ENCODE results near the gene DIAPH3.

The DIAPH3 gene

GRCh38 chr13:59715611-59716010 is 448.1 kb downstream of the DIAPH3 start:
- no peak for DNase-seq (ENCODE audit: low read depth)

- DNase-seq (ENCODE audit: low read depth), result no peak
Observed at GRCh38 chr13:59710996-59711701, 452.6 kb downstream of the DIAPH3 start.

DNA sequence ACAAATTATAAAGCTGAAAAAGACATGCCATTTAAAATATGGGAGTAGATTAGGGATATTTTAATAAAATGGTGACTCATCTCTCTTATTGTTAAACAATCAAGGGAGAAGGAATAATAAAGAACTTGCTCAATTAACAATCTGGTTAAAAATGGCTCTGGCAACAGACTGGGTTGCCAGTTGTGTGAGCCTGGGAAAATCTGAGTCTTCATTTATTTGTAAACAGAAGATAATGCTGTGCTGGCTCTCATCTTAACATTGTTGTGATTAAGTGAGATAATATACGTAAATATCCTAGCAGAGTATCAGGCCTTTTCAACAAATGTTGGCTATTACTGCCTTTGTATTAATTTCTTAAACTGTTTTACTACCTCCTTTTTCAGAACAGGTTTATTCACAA is 453.3 kb downstream of the DIAPH3 start:
- DNase-seq (ENCODE audit: low read depth), result no peak

GRCh38 chr13:59706101-59706976 is 457.4 kb downstream of the DIAPH3 start:
- no peak for DNase-seq (ENCODE audit: low read depth)

GRCh38 chr13:59702269-59702668 is 461.5 kb downstream of the DIAPH3 start:
- DNase-seq (ENCODE audit: low read depth), result no peak

DNA sequence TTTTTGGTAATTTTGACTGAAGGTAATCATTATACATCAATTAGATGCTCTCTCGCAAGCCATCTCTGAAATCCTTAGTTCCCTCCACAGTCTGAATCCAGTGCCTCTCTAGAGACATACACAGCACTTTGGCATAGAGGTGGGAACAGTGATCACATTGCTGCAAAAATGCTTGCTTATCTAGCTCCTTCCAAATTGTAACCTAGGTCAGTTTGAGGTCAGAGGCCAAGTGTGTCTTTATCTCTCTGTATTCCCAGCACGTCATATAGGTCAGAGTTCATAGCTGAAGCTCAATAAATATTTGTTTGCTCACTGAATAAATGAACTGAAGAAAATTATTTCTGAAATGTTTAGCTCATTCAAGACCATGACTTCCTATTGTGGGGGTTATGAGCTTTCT is 462.5 kb downstream of the DIAPH3 start:
- DNase-seq (ENCODE audit: low read depth), result no peak

- DNase-seq (ENCODE audit: low read depth), result no peak
Observed at GRCh38 chr13:59700281-59700680, 463.4 kb downstream of the DIAPH3 start.

GRCh38 chr13:59696271-59696670 is 467.5 kb downstream of the DIAPH3 start:
- DNase-seq (ENCODE audit: low read depth), result no peak

DNA sequence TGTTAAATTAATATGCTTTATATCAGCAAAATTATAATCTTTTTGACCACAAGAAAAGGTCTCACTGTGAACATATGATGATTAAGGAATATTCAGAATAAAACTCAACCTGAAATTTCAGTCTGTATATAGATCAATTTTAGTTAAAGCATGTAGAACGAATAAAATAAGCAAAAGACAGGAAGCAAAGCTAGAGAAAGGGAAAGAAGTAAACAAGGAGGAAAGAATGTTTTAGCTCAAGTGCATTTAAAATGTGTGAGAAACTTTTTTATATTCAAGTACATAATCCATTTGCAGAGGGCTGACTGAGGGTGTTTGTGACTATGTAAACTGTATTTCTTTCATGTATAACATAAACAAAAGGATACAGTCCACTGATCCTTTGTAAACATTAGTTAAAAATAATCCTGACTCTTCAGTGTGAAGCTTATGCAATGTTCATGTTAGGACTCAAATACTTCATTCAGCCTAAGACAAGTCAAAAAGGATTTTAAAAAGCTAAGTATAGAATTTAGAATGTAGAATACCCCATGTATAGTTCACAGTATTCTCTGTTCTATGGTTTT is 472.1 kb downstream of the DIAPH3 start:
- DNase-seq (ENCODE audit: low read depth), result no peak

DNA sequence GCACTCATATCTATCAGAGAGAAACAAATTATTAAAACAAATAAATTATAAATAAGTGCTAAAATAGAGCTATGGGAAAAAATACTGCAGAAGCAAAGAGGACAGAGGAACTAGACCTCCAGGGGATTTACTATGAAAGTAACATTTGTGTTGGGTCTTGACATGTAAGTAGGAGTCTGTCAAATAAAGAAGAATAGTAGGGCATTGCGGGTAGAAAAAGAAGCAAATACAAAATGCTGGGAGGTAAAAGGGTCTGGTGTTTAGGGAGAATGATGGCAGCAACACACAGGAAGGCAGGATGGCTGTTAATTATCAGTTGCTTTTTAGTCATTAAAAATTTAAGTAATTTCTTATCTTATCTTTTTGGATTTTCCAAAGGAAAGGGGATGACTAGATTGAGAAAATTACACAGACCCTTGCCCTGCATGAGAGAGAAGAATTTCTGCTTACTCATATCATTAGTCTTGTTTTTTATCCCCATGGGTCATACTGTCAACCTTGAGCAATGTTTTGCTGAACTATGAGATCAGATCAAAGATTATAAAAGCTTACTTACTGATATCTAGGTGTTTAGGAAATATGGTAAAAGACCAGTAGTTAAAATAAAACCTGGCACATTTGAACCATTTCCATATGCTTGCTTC is 472.7 kb downstream of the DIAPH3 start:
- no peak for DNase-seq (ENCODE audit: low read depth)

DNA sequence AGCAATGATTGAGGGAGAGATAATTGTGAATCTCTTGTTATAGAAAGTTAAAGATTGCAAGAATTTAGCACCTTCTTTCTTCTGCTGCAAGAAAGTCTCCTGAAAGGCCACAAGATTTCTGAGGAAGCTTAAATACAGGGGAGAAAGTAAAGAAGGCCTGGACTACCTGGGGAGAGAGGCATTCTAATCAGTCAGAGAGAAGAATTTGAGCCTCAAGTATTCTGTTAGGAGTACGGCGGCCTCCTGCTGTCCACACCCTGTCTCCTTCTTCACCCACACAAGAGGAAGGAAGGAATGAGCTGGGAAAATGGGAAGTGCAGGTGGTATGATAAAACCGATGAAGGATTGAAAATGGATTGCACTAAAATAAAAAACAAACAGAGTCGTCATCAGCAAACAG is 474.7 kb downstream of the DIAPH3 start:
- no peak for DNase-seq (ENCODE audit: low read depth)

DNA sequence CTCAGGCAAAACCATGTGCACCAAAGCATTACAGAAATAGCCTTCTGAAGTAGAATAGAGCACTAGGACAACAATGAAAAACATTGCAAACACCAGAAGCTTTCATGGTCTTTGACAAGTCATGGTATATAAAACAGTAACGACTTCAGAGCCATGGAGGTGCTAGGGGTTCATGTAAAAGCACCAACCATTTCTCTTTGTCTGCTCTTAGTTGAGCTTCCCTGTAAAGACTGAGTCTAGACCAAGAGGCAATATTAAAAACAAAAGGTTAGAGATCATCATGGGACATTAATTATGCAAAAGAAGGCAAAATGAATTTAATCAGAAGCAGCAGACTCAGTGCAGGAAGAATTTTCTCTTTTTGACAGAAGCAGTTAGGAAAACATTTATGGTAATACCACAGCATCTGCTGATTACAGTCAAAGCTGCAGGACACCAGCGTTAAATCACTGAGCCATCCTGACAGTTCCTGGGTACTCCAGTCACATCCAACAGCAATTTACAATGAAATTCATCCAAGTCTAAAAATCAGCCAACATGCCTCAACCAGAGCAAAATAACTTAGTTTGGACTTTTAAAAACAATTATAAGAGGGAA is 476.8 kb downstream of the DIAPH3 start:
- no peak for DNase-seq (ENCODE audit: low read depth)

- DNase-seq (ENCODE audit: low read depth), result no peak
Observed at GRCh38 chr13:59684105-59684504, 479.6 kb downstream of the DIAPH3 start.

- DNase-seq (ENCODE audit: low read depth), result no peak
Observed at GRCh38 chr13:59681636-59682311, 482.0 kb downstream of the DIAPH3 start.

GRCh38 chr13:59680429-59681024 is 483.2 kb downstream of the DIAPH3 start:
- DNase-seq (ENCODE audit: low read depth), result no peak

DNA sequence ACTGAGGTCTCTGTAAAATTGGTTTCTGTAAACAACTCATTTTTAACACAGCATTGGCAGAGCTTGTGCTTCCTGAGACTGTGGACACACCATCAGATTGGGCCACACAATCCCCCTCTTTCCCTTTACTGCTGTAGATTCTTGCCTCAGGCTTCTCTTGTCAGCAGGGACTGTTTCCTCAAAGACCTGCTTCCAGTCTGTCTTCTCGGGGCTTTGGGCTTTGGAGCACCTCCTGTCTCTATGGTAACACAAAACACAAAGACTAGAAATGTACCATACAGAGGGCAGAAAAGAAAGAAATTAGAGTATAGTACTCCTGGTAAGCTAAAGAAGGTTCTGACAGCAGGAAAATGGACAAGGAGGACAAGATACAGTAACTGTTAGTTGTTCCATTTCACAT is 484.5 kb downstream of the DIAPH3 start:
- no peak for DNase-seq (ENCODE audit: low read depth)

DNA sequence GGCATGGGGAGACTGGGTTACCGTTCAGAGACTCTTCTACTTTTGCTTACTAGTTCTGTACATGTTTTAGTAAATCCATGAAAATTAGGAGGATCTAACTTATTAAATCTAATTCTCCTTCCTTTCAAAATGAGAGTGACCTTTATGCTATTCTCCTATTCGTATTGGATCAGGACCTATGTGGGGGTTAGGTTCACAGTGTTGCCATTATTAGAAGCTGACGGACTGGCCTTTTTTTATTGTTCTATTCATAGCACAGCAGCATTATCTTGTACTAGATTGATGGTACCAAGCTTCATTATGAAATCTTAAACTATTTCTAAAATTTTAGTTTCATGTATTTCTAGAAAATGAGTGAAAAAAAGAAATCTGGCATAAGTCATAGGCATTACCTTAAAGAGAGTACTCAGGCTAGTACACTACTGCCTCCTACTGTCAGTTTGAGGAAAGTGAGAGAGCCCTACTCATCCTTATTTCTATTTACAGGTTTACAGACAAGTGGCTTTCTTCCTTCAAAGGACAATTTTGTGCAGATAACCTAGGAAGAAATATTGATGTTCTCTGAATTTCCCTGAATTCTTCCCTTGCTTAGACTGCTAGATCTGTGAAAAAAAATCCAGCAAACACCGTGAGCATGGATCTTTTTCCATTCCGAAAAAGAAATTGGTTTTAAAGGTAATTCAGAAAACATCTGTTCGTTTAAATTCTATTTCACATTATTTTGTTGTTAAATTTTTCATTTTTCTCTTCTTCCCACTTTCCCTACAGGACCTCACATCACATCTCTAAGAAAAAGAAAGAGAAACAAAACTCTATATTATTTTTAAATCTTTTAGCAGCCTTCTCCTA is 485.5 kb downstream of the DIAPH3 start:
- DNase-seq (ENCODE audit: low read depth), result no peak

DNA sequence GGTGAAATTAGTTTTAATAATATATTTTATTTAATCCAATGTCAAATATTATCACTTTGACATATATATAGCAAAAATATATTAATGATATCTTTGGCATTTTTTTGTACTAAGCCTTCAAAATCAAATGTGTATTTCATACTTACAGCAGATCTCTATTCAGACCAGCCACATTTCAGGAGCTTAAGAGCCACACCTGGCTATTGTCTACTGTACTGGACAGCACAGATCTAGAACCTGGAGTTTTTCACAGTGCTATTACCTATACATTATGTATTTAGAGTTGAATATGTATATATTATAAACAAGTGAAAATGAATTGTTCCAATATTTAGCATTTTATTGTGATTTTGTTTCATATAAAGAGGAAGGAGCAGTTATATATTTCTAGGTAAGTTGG is 486.3 kb downstream of the DIAPH3 start:
- no peak for DNase-seq (ENCODE audit: low read depth)

- no peak for DNase-seq (ENCODE audit: low read depth)
Observed at GRCh38 chr13:59674616-59675015, 489.1 kb downstream of the DIAPH3 start.

DNA sequence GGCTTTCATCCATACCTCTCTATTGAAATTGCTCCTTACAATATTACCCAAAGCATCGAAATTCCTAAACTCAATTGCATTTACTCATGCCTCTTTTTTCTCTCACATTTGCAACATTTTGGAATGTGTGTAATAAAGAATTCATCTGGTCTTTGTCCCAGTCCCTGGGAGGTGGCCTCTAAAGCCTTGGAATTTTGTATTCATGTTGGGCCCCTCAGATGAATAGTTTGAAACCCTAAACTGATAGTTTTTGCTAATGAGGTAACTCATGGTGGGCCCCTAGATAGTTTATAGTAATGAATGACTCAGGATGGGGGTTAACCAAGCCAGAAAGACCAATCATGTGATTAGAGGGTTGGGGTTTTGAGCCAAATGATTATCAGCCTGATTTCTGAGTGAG is 490.4 kb downstream of the DIAPH3 start:
- DNase-seq (ENCODE audit: low read depth), result no peak
